Testis (tissue), 2 donors: ENCODE results near the gene CT45A5.
"Not testable (repeated sequence)": the region's sequence is repeated elsewhere in the genome, so short reads cannot be mapped to it uniquely, and the experiment has no call there.

Source experiments
- CTCF ChIP-seq, 3 experiments: fragments of 450-650 bp in 2 of 3; fragments of 200-600 bp in 1 of 3; sonication (generic) in 1 of 3; IDR thresholded peaks; one replicate each; pipeline ENCODE4 v1.5.1; 2016 to 2019; ENCODE audit warnings: antibody characterized with exemption in 3 of 3, mild to moderate bottlenecking in 2 of 3, moderate library complexity in 1 of 3
- POLR2A ChIP-seq: fragments of 450-650 bp; IDR thresholded peaks from one replicate; pipeline ENCODE4 v1.6.1; 2017; ENCODE audit warnings: antibody characterized with exemption, mild to moderate bottlenecking, moderate library complexity

GRCh38 chrX:135744739-135745138, 40.6 kb downstream of the CT45A5 start:
- not testable (repeated sequence) for TF ChIP-seq POLR2A; CTCF (IDR thresholded peaks at IDR 0.05)
